GM12891 (cell line): ENCODE measurements around the gene PPM1E.

Experiments
- POLR2A ChIP-seq: IDR thresholded peaks from 2 replicates; pipeline ENCODE4 v1.6.1; 2011; ENCODE audit warnings: low read depth, low read length, control low read depth
- POLR2AphosphoS5 ChIP-seq: IDR thresholded peaks from 2 replicates; pipeline ENCODE4 v1.6.1; 2011; ENCODE audit warnings: low read depth, low read length, control low read depth
- SPI1 ChIP-seq: IDR thresholded peaks from 2 replicates; pipeline ENCODE4 v1.6.1; 2011; ENCODE audit warnings: low read depth, low read length, control low read depth
- TAF1 ChIP-seq: IDR thresholded peaks from 2 replicates; pipeline ENCODE4 v1.6.1; 2011; ENCODE audit warnings: low read depth, low read length, control low read depth

DNA sequence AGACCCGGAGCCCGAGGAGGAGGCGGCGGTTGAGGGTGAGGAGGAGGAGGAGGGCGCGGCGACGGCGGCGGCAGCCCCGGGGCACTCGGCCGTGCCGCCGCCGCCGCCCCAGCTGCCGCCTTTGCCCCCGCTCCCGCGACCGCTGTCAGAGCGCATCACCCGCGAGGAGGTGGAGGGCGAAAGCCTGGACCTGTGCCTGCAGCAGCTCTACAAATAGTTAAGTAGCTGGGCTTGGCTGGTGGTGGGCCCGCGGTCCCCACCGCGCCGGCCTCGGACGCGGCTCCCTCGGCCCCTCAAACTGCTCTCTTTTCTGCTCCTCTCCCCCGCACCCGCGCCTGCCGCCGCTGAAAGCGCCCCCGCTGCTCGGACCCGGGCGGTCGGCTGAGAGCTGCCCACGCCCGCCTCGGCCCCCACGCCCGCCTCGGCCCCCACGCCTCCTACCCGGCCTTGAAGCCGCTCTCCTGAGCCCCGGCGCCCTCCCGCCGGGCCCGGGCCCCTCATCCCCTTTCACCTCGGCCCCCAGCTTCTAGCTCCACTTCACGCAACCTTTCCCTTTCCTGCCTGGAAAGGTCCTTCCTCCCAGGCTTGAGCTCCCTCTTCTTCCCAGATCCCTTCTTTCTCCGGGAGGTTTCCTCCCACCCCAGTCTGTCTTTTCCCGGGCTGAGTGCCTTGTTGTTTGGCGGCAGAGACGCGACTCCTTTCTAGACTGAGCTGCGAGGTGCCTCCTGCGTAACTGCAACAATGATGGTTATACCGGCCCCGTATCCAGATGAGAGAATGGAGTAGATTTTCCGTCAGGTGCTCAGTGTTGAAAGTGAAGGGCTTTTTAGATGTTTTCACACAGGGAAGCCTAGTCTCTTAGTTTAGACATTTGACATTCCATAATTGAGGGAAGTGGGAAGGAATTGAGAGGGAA lies 850 bp downstream of the PPM1E start:
- TF ChIP-seq POLR2A (no peak), TAF1 (no peak), SPI1 (no peak), POLR2AphosphoS5 (no peak)
